Measurements from ENCODE around the gene INHBA.

INHBA gene

DNA sequence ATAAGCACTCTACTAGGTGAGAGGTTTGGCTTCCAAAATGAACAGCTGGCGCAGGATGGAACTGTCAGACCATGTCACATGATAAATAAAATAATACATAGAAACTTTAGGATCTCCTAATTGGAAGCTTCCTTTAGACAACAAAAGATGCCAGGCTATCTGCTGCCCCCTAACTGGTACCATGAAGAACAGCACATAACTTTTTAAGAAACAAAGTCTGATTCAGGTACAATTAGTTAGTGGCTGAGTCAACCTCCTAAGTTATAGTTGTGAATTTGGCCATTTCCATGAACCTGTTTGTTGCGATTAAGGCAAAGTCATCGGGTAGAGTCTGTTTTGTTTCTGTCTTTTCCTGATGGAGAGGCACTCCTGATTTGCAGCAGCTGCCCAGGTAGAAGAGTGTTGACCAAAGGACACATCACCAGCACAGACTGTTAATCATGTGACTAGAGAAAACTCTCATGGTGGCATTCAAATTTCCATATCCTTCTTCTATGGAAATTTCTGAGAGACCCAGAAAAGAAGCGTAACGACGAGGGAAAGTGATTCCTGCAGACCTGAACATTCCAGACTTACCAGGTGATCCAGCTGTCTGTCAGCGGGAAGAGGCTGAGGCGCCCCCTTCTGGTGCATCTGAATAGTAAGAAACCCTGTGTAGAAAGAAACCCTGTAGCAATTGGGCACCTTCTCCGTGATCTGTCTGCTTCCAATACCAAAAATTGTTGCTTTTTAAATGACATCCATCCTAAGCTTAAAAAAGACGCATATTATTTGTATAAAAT lies 8.6 kb upstream of the INHBA start:
- no peak for DNase-seq (ENCODE audit: low read depth in 2 of 2)

DNA sequence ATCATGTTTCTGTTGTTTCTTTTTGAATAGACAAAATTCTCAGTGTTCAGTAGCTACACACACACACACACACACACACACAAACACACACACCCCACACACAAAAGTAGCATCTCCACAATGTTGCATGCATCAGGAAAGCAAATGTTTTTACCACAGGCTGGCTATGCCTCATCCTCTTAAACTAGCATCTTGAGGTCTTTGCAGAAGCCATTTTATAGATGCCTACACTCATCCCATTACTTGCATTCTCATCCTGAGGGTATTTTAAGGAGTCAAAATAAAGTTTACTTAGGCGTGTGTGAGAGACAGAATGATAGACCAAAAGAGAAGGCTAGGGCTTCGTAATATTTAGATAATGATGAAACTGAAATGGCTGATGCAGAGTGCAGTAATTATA lies 7.9 kb upstream of the INHBA start:
- DNase-seq (ENCODE audit: low read depth in 2 of 2) = no peak

DNA sequence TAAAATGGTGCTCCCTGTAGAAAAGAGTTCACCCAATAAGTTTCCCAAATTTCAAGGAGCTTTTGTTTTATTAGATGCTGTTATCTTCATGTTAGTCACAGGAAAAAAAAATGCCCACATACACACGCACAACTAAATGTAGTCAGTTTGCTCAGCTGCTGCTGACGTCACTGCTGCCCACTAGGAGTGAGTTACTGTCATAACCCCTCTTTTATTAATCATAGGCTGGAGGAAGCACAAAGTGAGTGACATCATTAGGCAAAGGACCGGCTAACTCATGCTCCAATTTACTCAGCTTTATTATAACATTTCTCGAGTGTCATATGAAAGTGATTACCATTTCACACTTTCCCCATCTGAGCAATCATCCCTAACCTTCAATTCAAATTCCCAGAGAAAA lies 6.7 kb upstream of the INHBA start:
- peak; percentile 50 to 57 for DNase-seq (ENCODE audit: low read depth in 2 of 2)

DNA sequence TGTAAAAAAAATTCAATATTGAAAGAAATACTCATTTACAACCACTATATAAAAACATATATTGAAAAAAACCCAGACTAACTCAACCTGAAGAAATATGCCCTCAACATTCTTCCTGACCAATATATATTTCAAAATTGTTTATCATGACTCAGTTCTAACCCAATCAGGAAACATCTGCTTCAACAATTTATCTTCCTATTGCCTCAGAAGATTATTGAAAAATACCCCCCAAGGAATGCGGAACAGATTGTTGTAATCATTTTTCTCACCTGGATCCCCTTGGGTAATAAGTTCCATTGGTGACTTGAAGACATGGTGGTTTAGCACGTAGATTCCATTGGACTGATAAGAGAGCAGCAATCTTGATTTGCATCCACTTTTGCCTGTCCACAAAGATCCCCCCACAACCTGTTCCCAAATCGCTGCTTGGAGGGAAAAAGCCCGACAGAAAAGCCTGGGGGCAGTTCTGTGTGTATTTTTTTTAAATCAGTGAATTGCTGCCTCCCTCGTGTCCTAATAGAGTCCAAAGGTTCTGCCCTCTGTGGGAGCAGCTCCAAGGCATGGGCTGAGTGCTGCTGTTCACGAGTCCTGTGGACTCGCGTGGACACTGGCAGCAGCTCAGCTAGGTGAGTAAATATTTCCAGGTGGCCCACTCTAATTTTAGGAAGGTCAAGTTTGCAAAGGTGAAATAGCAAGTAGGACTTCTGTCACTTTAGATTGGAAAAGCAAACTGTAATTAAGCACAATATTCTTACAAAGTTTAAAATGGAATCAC lies 5.9 kb upstream of the INHBA start:
- DNase-seq (ENCODE audit: low read depth in 2 of 2) = no peak

DNA sequence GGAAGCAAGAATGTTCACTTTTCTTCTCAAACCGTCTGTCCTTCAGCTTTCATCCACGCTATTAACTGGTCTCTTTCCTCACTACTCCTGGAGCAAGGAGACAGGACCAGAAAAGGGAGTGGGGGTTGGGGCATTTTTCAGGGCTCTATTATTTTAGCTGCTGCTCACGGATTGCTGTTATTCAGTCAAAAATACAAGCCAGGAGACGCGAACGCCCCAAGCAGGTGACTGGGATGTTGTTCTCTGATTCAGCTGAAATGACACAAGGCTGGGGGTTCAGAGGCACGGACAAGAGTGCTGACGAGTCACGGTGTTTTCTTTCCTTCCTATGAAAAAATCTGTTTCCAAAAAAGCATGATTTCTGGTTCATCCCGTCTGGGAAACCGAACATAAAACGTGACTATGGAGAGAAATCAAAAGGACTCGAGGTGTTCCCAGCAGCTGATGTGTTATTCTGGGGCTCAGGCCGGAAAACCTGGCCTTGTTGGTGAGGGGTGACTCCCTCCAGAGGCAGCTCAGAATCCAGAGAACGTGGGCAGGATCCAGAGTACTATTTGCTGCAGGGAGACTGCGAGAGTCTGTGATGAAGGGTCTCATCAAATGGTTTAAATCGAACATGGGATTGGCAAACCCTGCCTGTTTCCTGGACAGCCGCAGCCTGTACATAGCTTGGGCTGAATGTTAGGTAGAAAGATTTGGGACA lies 3.5 kb upstream of the INHBA start:
- no peak for DNase-seq (ENCODE audit: low read depth in 2 of 2)

DNA sequence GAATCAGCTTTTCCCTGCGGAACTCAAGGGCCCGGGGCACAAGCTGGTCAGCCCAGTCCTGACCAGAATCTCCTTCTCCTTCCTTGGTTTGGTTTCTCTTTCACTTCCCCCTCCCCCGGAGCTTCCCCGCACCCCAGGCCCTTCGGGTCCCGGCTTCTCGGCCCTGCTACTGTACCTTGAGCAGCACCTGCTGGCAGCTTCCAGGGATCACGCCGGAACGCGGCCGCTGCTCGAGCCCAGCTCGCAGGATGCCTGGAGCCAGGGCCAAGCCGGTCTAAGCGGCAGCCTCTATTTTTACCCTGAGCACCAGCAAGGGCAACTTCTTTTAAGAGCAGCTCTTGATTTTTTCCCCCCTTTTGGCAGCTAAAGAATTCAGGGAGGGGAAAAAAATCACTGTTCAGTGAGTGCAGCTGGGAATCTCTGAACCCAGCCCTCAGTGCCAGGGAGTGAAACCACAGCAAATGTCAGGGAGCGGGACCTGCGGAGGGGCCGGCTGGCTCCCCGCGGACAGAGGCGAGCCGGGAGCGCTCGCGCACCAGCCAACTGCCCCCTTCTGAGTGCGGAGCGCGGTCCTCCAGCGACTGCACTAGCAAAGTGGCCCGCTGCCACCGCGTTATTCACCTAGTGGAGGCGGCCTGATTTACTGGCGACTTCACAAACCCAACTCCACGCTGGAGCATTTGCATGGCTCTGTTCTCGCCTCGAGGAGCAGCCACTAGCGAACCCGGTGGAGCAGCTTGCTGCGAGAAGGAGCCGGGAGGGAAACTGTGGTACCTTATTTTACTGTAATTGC lies 2.4 kb upstream of the INHBA start:
- peak; percentile 72 to 76 for DNase-seq (ENCODE audit: low read depth in 2 of 2)

DNA sequence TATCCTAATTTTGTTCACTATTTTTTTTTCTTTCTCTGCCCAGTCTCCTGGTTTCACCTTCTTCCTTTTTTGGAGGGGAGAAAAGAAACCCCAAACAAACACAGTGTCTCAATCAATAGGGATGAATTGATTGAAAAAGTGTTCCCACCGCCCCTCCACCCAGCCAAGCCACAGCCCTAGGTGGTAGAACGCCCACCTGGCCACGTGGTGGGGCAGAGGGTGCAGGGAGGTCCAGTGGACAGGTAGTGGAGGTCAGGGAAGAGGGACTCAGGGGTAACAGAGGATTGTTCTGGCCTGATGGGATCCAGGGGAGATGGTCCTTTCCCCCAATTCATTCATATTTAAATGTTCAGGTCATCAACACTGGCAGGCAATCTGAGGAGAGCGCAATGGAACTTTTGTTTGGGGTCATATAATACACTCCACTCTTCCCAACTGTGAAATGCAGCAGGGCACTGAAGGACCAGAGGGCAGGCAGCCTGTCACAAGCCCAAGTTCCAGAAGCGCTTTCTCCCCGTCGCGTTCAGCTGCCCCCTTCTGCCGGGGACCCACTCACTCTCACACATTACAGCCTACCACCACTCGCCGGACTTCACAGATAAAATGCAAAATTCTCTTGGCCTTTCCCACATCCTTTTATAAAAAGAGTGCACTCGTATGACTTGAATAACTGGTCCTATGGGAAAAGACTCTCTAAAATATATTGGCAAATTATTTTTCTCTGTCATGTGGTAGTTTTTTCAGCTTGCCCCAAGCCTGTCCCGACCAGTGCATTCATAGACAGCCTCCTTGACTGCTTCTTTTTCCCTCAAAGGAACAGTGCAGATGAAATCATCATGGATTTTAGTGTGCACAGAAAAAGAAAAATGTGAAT lies 1.6 kb downstream of the INHBA start:
- DNase-seq (ENCODE audit: low read depth in 2 of 2) = no peak

DNA sequence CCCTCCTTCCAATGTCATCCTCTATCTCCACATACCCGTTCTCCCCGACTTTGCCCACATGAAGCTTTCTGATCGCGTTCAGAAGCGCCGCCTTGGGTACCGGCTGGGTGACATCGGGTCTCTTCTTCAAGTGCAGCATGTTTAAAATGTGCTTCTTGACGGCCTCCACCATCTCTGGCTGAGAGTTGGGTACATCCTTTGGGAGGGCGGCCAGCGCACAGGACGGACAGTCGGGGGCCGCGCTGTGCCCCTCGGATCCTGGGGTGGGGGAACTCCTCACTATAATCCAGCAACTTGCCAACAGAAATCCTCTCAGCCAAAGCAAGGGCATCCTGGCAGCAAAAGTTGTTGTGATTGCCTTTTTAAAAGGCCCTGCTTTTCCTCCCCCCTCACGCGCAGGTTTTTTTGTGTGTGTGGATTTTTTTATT lies 2.8 kb downstream of the INHBA start:
- DNase-seq (ENCODE audit: low read depth in 2 of 2) = no peak

DNA sequence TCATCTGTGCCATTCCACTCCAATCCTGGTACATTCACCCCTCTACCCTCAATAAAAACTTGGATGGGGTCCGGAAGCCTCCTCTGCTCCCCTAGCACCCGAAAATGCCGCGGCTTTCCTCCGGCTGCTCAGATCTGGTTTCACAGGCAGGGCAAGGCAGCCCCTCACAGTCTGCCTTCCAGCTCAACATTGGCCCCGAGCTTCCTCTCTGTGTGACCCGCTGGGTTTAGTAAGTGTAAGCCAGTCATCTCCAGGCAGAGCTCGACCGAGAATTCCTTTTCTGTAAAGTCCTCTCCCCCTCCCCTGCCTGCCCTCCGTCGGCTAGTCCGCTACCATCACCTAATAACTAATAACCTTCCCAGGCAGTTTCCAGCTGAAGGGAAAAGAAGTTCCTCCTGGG lies 3.4 kb downstream of the INHBA start:
- DNase-seq (ENCODE audit: low read depth in 2 of 2) = no peak

DNA sequence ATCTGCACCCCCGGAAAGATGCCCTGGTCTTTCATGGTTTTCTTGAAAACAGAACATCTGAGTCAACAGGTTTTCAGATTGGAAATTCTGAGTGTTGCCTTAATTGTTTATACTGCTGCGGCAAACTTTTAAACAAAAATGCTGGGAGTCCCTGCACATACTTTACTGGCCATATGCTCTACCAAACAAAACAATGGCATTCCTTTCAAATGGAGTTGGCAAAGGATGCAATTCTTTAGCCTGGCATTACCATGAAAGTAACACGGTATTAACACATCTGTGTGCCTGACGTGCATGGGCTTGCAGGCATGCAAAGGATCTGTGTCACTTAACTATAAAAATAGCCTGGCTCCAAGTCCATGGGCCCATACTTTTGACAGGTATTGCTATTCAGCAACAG lies 4.2 kb downstream of the INHBA start:
- DNase-seq (ENCODE audit: low read depth in 2 of 2) = no peak

DNA sequence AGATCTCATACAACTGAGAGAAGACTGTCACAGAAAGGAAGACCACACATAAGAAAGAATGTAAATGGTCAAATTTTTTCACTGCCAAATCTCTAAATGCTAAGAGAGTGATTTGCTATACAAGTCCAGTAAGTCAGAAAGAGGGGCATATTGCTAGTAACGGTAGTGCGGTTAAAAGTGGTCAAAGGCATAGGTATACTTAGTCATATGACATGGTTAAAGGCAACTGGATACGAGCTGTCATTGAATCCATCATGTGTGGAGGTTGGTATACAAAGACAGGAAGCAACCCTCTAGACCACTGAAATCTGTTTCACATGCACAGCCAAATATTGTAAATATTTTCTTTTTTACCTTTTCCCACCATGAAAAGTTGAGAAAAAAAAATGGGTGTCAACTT lies 4.8 kb downstream of the INHBA start:
- DNase-seq (ENCODE audit: low read depth in 2 of 2) = no peak

DNA sequence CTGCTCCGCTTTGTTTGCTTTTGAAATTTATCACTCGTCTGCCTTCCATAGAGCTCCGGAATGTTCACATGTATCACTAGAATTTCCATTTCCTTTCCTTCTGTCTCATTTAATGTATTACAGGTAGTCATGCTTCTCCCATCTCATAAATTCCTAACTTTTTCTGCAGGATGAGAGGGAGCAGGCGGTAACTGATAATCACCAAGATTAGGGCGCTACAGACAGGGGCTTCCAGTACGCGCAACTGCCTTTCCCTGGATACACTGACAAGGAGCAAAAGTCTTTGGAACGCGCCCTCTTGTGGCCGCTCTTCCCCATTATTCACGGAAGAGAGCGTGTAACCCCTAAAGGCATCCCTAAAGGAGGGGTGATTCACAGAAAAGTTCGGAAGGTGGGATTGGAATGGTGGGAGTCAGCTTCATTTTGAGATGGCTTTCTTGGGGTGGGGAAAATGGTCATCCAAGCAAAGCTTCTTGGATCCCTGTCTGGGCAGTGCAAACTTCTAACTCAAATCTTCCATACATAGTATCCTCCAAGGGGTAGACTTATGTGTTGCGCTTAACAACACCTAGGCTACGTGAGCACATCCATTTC lies 6.5 kb downstream of the INHBA start:
- peak; percentile 70 to 74 for DNase-seq (ENCODE audit: low read depth in 2 of 2)

DNA sequence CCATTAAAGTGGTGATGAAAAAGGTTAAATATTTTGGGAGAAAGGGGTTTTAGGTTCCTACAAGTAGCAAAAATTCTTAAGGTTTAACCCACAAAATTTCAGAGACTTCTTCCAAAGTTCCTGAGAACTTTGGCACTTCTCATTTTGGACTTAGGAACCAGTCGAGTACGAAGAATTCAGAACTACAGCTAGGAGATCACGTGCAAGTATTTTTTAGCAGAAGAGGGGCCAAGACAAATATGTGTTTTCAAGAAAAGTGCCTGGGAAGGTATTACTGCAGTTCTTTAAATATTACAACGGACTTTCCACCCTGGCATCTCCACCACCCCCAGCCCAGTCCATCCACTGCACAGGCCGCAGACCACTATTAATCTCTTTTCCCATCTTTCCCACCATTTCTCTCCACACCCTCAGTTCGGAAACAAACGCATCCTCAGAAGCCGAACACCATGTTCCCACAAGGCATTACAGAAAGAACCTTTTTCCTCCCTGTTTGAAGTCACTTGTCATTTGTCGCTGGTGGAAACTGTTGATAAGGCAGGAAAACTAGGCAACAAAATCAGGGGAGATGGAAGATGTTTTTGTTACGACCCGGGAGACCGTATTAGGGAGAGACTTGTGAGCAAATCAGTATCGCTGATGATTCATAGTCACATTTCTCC lies 7.1 kb downstream of the INHBA start:
- DNase-seq (ENCODE audit: low read depth in 2 of 2) = no peak

DNA sequence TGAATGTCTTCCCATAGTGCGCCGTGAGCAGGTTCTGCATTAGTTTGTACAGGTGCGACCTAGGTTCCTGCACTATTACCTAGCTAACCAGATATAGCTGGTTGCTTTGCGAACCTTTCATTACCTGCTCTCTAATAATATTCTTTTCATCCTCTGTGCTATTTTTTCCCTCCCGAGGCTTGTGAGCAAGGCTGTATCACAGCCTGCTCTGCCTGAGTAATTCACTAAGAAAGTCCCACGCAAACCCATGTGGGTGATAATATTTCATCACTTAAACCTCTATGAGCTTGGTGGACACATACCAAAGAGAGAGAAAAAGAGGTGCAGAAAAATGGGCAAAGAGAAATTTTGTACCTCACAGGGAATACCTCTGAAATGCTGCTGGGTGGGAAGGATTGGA lies 8.4 kb downstream of the INHBA start:
- DNase-seq (ENCODE audit: low read depth in 2 of 2) = no peak

DNA sequence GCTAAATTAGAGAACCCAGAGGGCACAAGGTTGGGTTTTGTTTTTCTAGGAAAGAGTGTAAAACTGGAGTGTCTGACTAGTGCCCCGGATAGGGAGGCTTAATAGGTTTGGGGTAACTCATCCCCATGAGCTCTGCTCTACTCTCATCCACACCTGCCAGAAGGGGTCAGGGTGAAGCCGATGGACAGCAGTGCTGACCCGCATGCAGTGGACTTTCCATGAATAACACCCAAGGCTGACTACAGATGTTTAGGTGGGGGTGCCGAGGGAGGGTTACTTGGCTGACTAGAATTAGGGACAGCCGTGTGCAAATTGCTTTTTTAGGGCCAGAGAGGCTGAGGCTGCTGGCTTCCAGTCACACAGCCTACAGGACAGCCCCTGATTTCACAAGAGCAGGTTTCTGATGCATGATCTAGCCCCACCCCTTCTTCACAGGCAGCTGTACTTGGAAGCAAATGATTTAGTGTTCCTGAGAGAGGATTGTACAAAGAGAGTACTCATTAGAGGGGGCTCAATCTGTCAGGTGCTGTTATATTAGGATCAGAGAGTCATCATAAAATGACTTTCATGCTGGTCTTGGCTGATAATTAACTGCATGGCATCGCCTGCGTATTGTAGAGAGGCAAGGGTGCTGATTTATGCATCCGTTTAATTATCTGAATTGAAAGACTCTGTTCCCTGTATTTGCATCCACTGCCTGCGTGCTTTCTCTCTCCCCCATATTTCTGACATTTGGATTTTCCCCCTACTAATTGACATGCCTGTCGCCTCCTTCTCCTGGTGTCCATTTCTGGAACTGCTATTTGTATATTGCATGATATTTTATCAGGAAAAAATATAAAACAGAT lies 9.5 kb downstream of the INHBA start:
- no peak for DNase-seq (ENCODE audit: low read depth in 2 of 2)

DNA sequence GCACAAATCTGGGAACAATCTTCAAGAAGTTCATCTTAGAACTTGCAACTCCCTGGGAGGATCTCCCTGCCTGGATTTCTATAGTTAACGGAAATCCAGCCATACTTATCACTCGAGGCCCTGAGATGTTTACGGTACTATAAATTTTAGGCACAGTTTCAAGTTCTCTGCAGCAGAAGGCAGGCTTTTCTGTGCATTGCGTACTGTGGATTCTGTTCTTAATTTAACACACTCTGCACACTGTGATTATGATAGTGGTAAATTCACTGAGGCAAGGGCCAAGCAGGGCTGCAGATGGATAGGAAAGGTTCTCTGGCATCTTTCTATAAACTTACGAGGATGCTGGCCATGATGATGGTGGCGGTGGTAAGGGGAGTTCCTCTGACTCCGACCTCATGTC lies 10.6 kb downstream of the INHBA start:
- DNase-seq (ENCODE audit: low read depth in 2 of 2) = no peak

DNA sequence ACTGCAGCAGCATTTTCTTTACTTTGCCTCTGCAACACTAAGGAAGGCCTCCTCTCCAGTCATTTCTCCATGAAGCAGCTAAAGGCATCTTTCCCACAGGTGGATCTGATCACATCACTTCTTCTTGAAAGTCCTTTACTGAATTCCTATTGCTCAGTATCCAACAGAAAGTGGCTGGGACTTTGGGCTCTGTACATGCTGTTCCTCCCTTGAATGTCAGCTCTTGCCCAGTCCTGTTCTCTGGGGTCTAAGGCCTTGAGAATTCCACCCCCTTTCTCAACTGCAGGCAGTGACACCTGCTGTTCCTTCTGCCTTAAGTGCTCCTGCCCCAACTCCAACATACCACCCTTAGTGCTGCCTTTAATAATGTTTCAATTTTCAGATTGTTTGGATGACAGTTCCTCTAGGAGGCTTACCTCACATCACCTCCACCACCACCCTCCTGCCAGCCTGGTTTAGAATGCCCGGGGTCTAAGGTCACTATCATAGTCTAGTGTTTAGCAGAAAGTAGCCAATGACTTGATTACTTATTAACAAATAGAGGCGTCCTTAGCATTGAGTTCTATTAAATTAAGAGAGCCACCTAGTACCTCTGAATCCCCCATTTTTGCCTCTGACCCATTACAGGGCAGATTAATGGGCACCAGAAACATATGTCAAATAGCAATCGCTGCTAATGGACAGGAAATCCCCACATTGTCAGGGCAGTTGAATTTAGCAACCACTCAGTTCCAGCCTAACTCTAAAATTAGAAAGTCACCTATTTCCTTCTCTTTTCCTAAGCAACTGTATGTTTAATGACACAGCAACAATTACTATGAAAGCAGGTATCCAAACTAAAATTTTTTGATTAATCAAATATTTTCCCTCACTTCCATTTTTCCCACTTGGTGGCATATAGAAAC lies 11.4 kb downstream of the INHBA start:
- DNase-seq (ENCODE audit: low read depth in 2 of 2) = no peak

DNA sequence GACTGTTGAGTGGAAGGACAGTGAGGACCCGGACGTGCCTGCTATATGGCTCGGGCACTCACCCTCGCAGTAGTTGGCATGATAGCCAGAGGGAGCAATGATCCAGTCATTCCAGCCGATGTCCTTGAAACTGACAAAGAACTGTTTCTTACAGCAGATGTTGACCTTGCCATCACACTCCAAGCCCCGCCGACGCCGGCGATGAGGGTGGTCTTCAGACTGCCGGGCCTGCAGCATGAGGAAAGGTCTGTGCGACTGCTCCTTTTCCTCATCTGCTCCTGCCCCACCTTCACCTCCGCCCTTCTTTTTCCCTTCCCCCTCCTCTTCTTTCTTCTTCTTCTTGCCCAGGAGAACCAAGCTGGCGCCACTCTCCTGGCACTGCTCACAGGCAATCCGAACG lies 13.1 kb downstream of the INHBA start:
- no peak for DNase-seq (ENCODE audit: low read depth in 2 of 2)
